H9 (cell line): Measurements from ENCODE around the gene GPR82. TPM values are rescaled to one million over a fixed set of nuclear protein-coding genes. Genes with fewer than 3 reads are reported as not detected.

Experiments used
- DNase-seq: peaks from one replicate; pipeline ENCODE4 v3.0.0-alpha.2; 2017
- H2AFZ ChIP-seq: one replicate; pipeline ENCODE4 v1.6.1; 2013; ENCODE audit warnings: mild to moderate bottlenecking, low read length, control low read depth, moderate library complexity
- H2AK5ac ChIP-seq: 2 replicates; pipeline ENCODE4 v1.6.1; 2013; ENCODE audit warnings: low read length, control low read depth, mixed read lengths; ENCODE audit not compliant: insufficient read length
- H2BK120ac ChIP-seq: one replicate; pipeline ENCODE4 v1.6.1; 2013; ENCODE audit warnings: low read depth, mild to moderate bottlenecking, low read length, control low read depth, inconsistent platforms; ENCODE audit not compliant: poor library complexity, severe bottlenecking
- H2BK12ac ChIP-seq: 2 replicates; pipeline ENCODE4 v1.6.1; 2013; ENCODE audit warnings: low read length, control low read depth, mixed read lengths, low read depth; ENCODE audit not compliant: insufficient read length
- H2BK15ac ChIP-seq: 2 replicates; pipeline ENCODE4 v1.6.1; 2013; ENCODE audit warnings: low read depth, low read length, control low read depth
- H2BK20ac ChIP-seq: one replicate; pipeline ENCODE4 v1.6.1; 2013; ENCODE audit warnings: low read depth, mild to moderate bottlenecking, low read length, control low read depth, inconsistent platforms; ENCODE audit not compliant: poor library complexity, severe bottlenecking
- H2BK5ac ChIP-seq: 2 replicates; pipeline ENCODE4 v1.6.1; 2013; ENCODE audit warnings: low read length, control low read depth, mixed read lengths; ENCODE audit not compliant: insufficient read length
- H3K14ac ChIP-seq: 2 replicates; pipeline ENCODE4 v1.6.1; 2013; ENCODE audit warnings: low read length, control low read depth; ENCODE audit not compliant: insufficient read depth
- H3K18ac ChIP-seq: 2 replicates; pipeline ENCODE4 v1.6.1; 2013; ENCODE audit warnings: low read depth, mild to moderate bottlenecking, mixed read lengths, low read length, control low read depth; ENCODE audit not compliant: insufficient read length
- H3K23ac ChIP-seq: 2 replicates; pipeline ENCODE4 v1.6.1; 2013; ENCODE audit warnings: low read length, control low read depth, mixed read lengths, low read depth; ENCODE audit not compliant: insufficient read length
- H3K23me2 ChIP-seq: 2 replicates; pipeline ENCODE4 v1.6.1; 2013; ENCODE audit warnings: low read depth, mild to moderate bottlenecking, mixed read lengths, low read length, control low read depth; ENCODE audit not compliant: insufficient read length, poor library complexity, severe bottlenecking
- H3K27ac ChIP-seq: 2 replicates; pipeline ENCODE4 v1.5.1; 2013; ENCODE audit warnings: low read length, control low read depth, mixed read lengths, low read depth; ENCODE audit not compliant: insufficient read length
- H3K27me3 ChIP-seq: 2 replicates; pipeline ENCODE4 v1.6.1; 2013; ENCODE audit warnings: low read length, control low read depth, inconsistent platforms; ENCODE audit not compliant: insufficient read depth
- H3K4ac ChIP-seq: 2 replicates; pipeline ENCODE4 v1.6.1; 2013; ENCODE audit warnings: low read depth, mild to moderate bottlenecking, control low read depth, inconsistent platforms, low read length, moderate library complexity
- H3K4me1 ChIP-seq: 2 replicates; pipeline ENCODE4 v1.6.1; 2013; ENCODE audit warnings: low read length, control low read depth, inconsistent platforms; ENCODE audit not compliant: insufficient read depth
- H3K4me2 ChIP-seq: 2 replicates; pipeline ENCODE4 v1.6.1; 2013; ENCODE audit warnings: low read length, control low read depth, mixed read lengths; ENCODE audit not compliant: insufficient read length, insufficient read depth
- H3K56ac ChIP-seq: 2 replicates; pipeline ENCODE4 v1.6.1; 2013; ENCODE audit warnings: low read depth, mild to moderate bottlenecking, mixed read lengths, low read length, control low read depth; ENCODE audit not compliant: insufficient read length
- H3K79me1 ChIP-seq: 2 replicates; pipeline ENCODE4 v1.6.1; 2013; ENCODE audit warnings: low read depth, mild to moderate bottlenecking, moderate library complexity, low read length, control low read depth, inconsistent platforms; ENCODE audit not compliant: insufficient read depth, poor library complexity, severe bottlenecking
- H3K79me2 ChIP-seq: 2 replicates; pipeline ENCODE4 v1.6.1; 2013; ENCODE audit warnings: low read length, control low read depth, inconsistent platforms; ENCODE audit not compliant: insufficient read depth
- H3K9ac ChIP-seq: 2 replicates; pipeline ENCODE4 v1.6.1; 2013; ENCODE audit warnings: low read length, control low read depth, mixed read lengths; ENCODE audit not compliant: insufficient read length; ENCODE audit errors: extremely low read depth
- H3K9me3 ChIP-seq: one replicate; pipeline ENCODE4 v1.6.1; 2013; ENCODE audit warnings: low read depth, low read length, inconsistent platforms; ENCODE audit not compliant: control insufficient read depth
- H3T11ph ChIP-seq: one replicate; pipeline ENCODE4 v1.6.1; 2013; ENCODE audit warnings: mild to moderate bottlenecking, low read length, control low read depth, inconsistent platforms
- H4K20me1 ChIP-seq: one replicate; pipeline ENCODE4 v1.6.1; 2013; ENCODE audit not compliant: control insufficient read depth, insufficient read length, insufficient read depth
- H4K5ac ChIP-seq: 2 replicates; pipeline ENCODE4 v1.6.1; 2013; ENCODE audit warnings: low read depth, mild to moderate bottlenecking, mixed read lengths, low read length, control low read depth; ENCODE audit not compliant: insufficient read length
- H4K8ac ChIP-seq: replicated peaks from 2 replicates; pipeline ENCODE4 v1.6.1; 2013; ENCODE audit warnings: low read length, control low read depth, mixed read lengths, low read depth; ENCODE audit not compliant: insufficient read length
- H4K91ac ChIP-seq: 2 replicates; pipeline ENCODE4 v1.6.1; 2013; ENCODE audit warnings: low read depth, mild to moderate bottlenecking, moderate library complexity, mixed read lengths, low read length, control low read depth; ENCODE audit not compliant: insufficient read length
- H3K27ac Mint-ChIP-seq, 3 experiments: 2 replicates in 2 of 3; 3 replicates in 1 of 3; pipeline ENCODE4 v1.8.0; 2020 to 2021; ENCODE audit warnings: mixed read lengths in 3 of 3, mild to moderate bottlenecking in 1 of 3, moderate library complexity in 1 of 3
- H3K27me3 Mint-ChIP-seq: 2 replicates; pipeline ENCODE4 v1.8.0; 2021; ENCODE audit warnings: low read depth, mild to moderate bottlenecking, moderate library complexity, mixed read lengths
- H3K36me3 Mint-ChIP-seq, 3 experiments: 2 replicates in 2 of 3; 3 replicates in 1 of 3; pipeline ENCODE4 v1.8.0; 2020 to 2021; ENCODE audit warnings: low read depth in 3 of 3, mixed read lengths in 3 of 3; ENCODE audit not compliant: insufficient read depth in 1 of 3
- H3K4me1 Mint-ChIP-seq, 2 experiments: 2 replicates each; pipeline ENCODE4 v1.8.0; 2020; ENCODE audit warnings: mixed read lengths in 2 of 2
- H3K4me3 Mint-ChIP-seq, 2 experiments: 2 replicates in 1 of 2; 3 replicates in 1 of 2; pipeline ENCODE4 v1.8.0; 2020 to 2021; ENCODE audit warnings: mild to moderate bottlenecking in 2 of 2, mixed read lengths in 2 of 2, moderate library complexity in 1 of 2
- H3K9me3 Mint-ChIP-seq, 2 experiments: 2 replicates in 1 of 2; 3 replicates in 1 of 2; pipeline ENCODE4 v1.8.0; 2020; ENCODE audit warnings: mild to moderate bottlenecking in 2 of 2, mixed read lengths in 2 of 2, moderate library complexity in 1 of 2
- CTCF ChIP-seq: fragments of 200-600 bp; sonication (generic); conservative IDR thresholded peaks from 3 replicates; pipeline ENCODE4 v1.8.0; 2021; ENCODE audit warnings: antibody characterized with exemption, mild to moderate bottlenecking
- WGBS: extraction: QIAGEN DNeasy Blood & Tissue Kit; methylation state at CpG from one replicate; pipeline ENCODE4 v1.1.7; 2013; ENCODE audit warnings: missing lambda C conversion rate, low lambda C conversion rate, mixed read lengths; ENCODE audit not compliant: insufficient read length; ENCODE audit errors: extremely low coverage; 5-methylcytosine and 5-hydroxymethylcytosine counted together
- total RNA-seq: library from RNA; stranded (reverse); gene quantifications from 2 replicates; pipeline ENCODE4 v1.2.1, GENCODE V29; 2021

GPR82 gene
- total RNA-seq, 1 experiment from 2014 or later, result not detected

DNA sequence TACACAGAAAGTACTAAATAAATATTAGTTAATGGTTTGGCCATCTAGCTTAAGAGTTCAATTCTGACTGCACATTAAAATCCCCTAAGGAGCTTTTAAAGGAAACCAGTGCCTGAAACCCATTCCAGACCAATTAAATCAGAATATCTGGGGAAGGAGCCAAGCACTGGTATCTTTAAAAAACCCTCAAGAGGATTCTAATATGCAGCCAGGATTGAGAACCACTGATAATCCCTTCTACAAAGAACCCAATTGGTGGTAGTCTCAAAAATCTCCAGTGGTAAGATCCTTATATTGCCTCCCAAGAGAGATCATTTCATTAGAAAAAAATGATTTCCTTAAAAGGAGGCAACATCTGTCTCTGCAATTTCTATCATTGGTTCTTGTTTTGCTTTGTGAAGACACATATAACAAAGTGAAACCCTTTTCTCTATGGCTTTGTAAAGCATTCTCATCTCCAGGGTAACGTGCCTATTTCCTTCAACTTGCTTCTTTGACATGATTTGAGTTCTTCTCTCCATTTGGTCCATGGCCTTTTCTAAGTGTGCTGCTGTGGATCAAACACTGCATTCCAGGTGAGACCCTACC, 31.7 kb upstream of the GPR82 start:
- H3K9me3 Mint-ChIP-seq, result peaks cover 45 to 49% of the 10 kb centered on the region in 2 experiments
- no peak overlapping the region for H4K91ac ChIP-seq

More for the DNA sequence above, 31.7 kb upstream of the GPR82 start:
- no peak overlapping the region for H3K27ac ChIP-seq
- H2BK12ac ChIP-seq, result no peak overlapping the region
- no peak overlapping the region for H3K18ac ChIP-seq
- H3K9me3 ChIP-seq, result no peaks in the 10 kb centered on the region
- TF ChIP-seq CTCF, result no peak
- Mint-ChIP-seq H3K36me3 (peaks cover 0 to 7% (median 0%) of the 10 kb centered on the region in 3 experiments; a peak in 2 of 7 replicates), H3K27ac (no peak overlapping the region), H3K4me3 (no peak overlapping the region), H3K4me1 (peaks cover 0 to 3% of the 10 kb centered on the region in 2 experiments; a peak in 1 of 4 replicates), H3K27me3 (no peaks in the 10 kb centered on the region)
- no peaks in the 10 kb centered on the region for H3K4me1 ChIP-seq
- H3K79me2 ChIP-seq, result no peaks in the 10 kb centered on the region
- H4K8ac ChIP-seq, result no peak overlapping the region
- DNase-seq, result no peak
- no peaks in the 10 kb centered on the region for H3K27me3 ChIP-seq
- no peak overlapping the region for H4K5ac ChIP-seq
- H3K23ac ChIP-seq, result no peak overlapping the region
- no peak overlapping the region for H2BK20ac ChIP-seq
- H3K4ac ChIP-seq, result no peak overlapping the region
- no peak overlapping the region for H2BK120ac ChIP-seq
- H4K20me1 ChIP-seq, result no peaks in the 10 kb centered on the region
- H3K14ac ChIP-seq, result no peak overlapping the region
- WGBS, result no CpG with 5 or more reads among the region's 1 CpG
- no peak overlapping the region for H3K56ac ChIP-seq
- no peak overlapping the region for H3K9ac ChIP-seq
- no peak overlapping the region for H3K4me2 ChIP-seq
- H2AK5ac ChIP-seq, result no peak overlapping the region
- no peak overlapping the region for H2BK5ac ChIP-seq
- no peak overlapping the region for H3T11ph ChIP-seq
- H2BK15ac ChIP-seq, result no peak overlapping the region
- H3K23me2 ChIP-seq, result no peaks in the 10 kb centered on the region
- H3K79me1 ChIP-seq, result no peaks in the 10 kb centered on the region
- no peak overlapping the region for H2AFZ ChIP-seq
